Keratinocyte (primary cell): ENCODE measurements around the gene CNTF. TPM values are rescaled to one million over a fixed set of nuclear protein-coding genes. Genes with fewer than 3 reads are reported as not detected.

Experiments
- DNase-seq: peaks from one replicate; pipeline ENCODE4 v3.0.0-alpha.2; 2011; ENCODE audit warnings: low read depth, missing footprints, low spot score
- FAIRE-seq: peaks from 2 replicates; lab custom pipeline; 2011; peaks lifted over from hg19 to GRCh38; lab: Jason Lieb, UNC
- H2AFZ ChIP-seq: 2 replicates; pipeline ENCODE4 v1.6.0; 2012; ENCODE audit warnings: low read length, control low read depth, inconsistent platforms; ENCODE audit not compliant: control insufficient read depth
- H3K27ac ChIP-seq: 2 replicates; pipeline ENCODE4 v1.5.1; 2011; ENCODE audit warnings: low read length; ENCODE audit not compliant: control insufficient read depth, insufficient read depth
- H3K27me3 ChIP-seq: 3 replicates; pipeline ENCODE4 v1.6.0; 2011; ENCODE audit warnings: low read length; ENCODE audit not compliant: control insufficient read depth, insufficient read depth; ENCODE audit errors: extremely low read depth
- H3K36me3 ChIP-seq, 2 experiments: 2 replicates in 1 of 2; 3 replicates in 1 of 2; pipeline ENCODE4 v1.5.1; 2011; ENCODE audit warnings: low read length in 2 of 2, mild to moderate bottlenecking in 1 of 2; ENCODE audit not compliant: control insufficient read depth in 2 of 2, insufficient read depth in 2 of 2; ENCODE audit errors: extremely low read depth in 1 of 2
- H3K4me1 ChIP-seq: 3 replicates; pipeline ENCODE4 v1.5.1; 2011; ENCODE audit warnings: low read length; ENCODE audit not compliant: control insufficient read depth, insufficient read depth; ENCODE audit errors: extremely low read depth
- H3K4me2 ChIP-seq: 3 replicates; pipeline ENCODE4 v1.6.0; 2011; ENCODE audit warnings: low read depth, low read length; ENCODE audit not compliant: control insufficient read depth, insufficient read depth; ENCODE audit errors: extremely low read depth
- H3K4me3 ChIP-seq, 3 experiments: fragments of 200-600 bp in 1 of 3; sonication (generic) in 1 of 3; 2 replicates in 2 of 3; 3 replicates in 1 of 3; pipeline ENCODE4 v1.5.1; 2011 to 2016; ENCODE audit warnings: low read length in 3 of 3, mild to moderate bottlenecking in 3 of 3, control low read depth in 2 of 3, inconsistent platforms in 1 of 3, low read depth in 1 of 3, mixed read lengths in 1 of 3, mixed run types in 1 of 3, moderate library complexity in 1 of 3; ENCODE audit not compliant: control insufficient read depth in 2 of 3, insufficient read depth in 2 of 3; ENCODE audit errors: extremely low read depth in 1 of 3
- H3K79me2 ChIP-seq: 2 replicates; pipeline ENCODE4 v1.6.0; 2012; ENCODE audit warnings: low read length; ENCODE audit not compliant: control insufficient read depth, insufficient read depth
- H3K9ac ChIP-seq: 3 replicates; pipeline ENCODE4 v1.6.0; 2011; ENCODE audit warnings: low read length; ENCODE audit not compliant: control insufficient read depth, insufficient read depth; ENCODE audit errors: extremely low read depth
- H3K9me1 ChIP-seq: 3 replicates; pipeline ENCODE4 v1.6.0; 2011; ENCODE audit warnings: low read length; ENCODE audit not compliant: control insufficient read depth, insufficient read depth; ENCODE audit errors: extremely low read depth
- H3K9me3 ChIP-seq: 2 replicates; pipeline ENCODE4 v1.5.1; 2012; ENCODE audit warnings: low read depth, low read length; ENCODE audit not compliant: control insufficient read depth
- H4K20me1 ChIP-seq: 3 replicates; pipeline ENCODE4 v1.6.0; 2011; ENCODE audit warnings: low read length; ENCODE audit not compliant: control insufficient read depth, insufficient read depth; ENCODE audit errors: extremely low read depth
- CTCF ChIP-seq, 3 experiments: IDR thresholded peaks in 1 of 3; conservative IDR thresholded peaks in 1 of 3; optimal IDR thresholded peaks in 1 of 3; 2 replicates in 2 of 3; 3 replicates in 1 of 3; pipeline versions ENCODE3 to v1.5.1; 2011; ENCODE audit warnings: low read length in 3 of 3, mild to moderate bottlenecking in 3 of 3, moderate library complexity in 2 of 3, control low read depth in 1 of 3, inconsistent platforms in 1 of 3; ENCODE audit not compliant: insufficient read depth in 2 of 3; ENCODE audit errors: extremely low read depth in 1 of 3
- EZH2 ChIP-seq: IDR thresholded peaks from one replicate; pipeline ENCODE4 v1.6.1; 2012; ENCODE audit warnings: inconsistent platforms, mild to moderate bottlenecking, low read length, moderate library complexity
- dilution Hi-C: fragments of 300-500 bp; cut with MboI; formaldehyde crosslinking; loops from one replicate; pipeline ENCODE4 v1.7.0; 2020; ENCODE audit warnings: low sequenced_read_pairs; ENCODE audit not compliant: extremely low pct_ligation_motif_present
- polyA plus RNA-seq, 5 experiments: library from polyadenylated mRNA; depleted of rRNA in 3 of 5; stranded (reverse) in 3 of 5; stranded (forward) in 1 of 5; unstranded in 1 of 5; fragments of >200 nt; gene quantifications; 1 replicate in 1 of 5; 2 replicates in 3 of 5; 3 replicates in 1 of 5; pipeline versions ENCODE4 v1.2.1 to v1.2.3, GENCODE V29; 2011 to 2012; ENCODE audit warnings: missing spikeins in 2 of 5, low read depth in 1 of 5, low replicate concordance in 1 of 5

Gene CNTF
- polyA plus RNA-seq, 1 donor (not counting 4 experiments of a cell fraction or from before 2014, with no cell fraction given), result 1.9 TPM

- Histone ChIP-seq H3K27ac (no peak overlapping the region), H3K4me1 (peaks cover 13% of the 10 kb centered on the region), H3K36me3 (no peaks in the 10 kb centered on the region), H3K4me2 (no peak overlapping the region), H3K79me2 (no peaks in the 10 kb centered on the region), H3K9me3 (no peaks in the 10 kb centered on the region), H3K9ac (no peak overlapping the region), H2AFZ (no peak overlapping the region), H4K20me1 (no peaks in the 10 kb centered on the region), H3K9me1 (no peaks in the 10 kb centered on the region), H3K4me3 (no peak overlapping the region), H3K27me3 (no peaks in the 10 kb centered on the region)
- TF ChIP-seq EZH2 (no peak), CTCF (optimal IDR thresholded peaks at IDR 0.05 in 1 of 3, IDR thresholded peaks at IDR 0.05 in 1 of 3, conservative IDR thresholded peaks at IDR 0.05 in 1 of 3; ENCODE audit: extremely low read depth in 1 of 3, insufficient read depth in 2 of 3, low read length in 3 of 3) (no peak)
- FAIRE-seq, result no peak
- dilution Hi-C loops, result no loop called here
- DNase-seq, result no peak
Measured at GRCh38 chr11:58654908-58655296, 32.4 kb downstream of the CNTF start.

GRCh38 chr11:58656348-58656747, 33.9 kb downstream of the CNTF start:
- no peaks in the 10 kb centered on the region for H3K9me1 ChIP-seq
- TF ChIP-seq EZH2 (no peak), CTCF (optimal IDR thresholded peaks at IDR 0.05 in 1 of 3, IDR thresholded peaks at IDR 0.05 in 1 of 3, conservative IDR thresholded peaks at IDR 0.05 in 1 of 3; ENCODE audit: extremely low read depth in 1 of 3, insufficient read depth in 2 of 3, low read length in 3 of 3) (no peak)
- no peak for FAIRE-seq
- H2AFZ ChIP-seq, result no peak overlapping the region
- H3K4me3 ChIP-seq, result no peak overlapping the region
- H3K36me3 ChIP-seq, result no peaks in the 10 kb centered on the region
- no peaks in the 10 kb centered on the region for H3K9me3 ChIP-seq
- no peak overlapping the region for H3K4me2 ChIP-seq
- H4K20me1 ChIP-seq, result no peaks in the 10 kb centered on the region
- no peak overlapping the region for H3K9ac ChIP-seq
- no peaks in the 10 kb centered on the region for H3K79me2 ChIP-seq
- H3K27ac ChIP-seq, result no peak overlapping the region
- H3K4me1 ChIP-seq, result peaks cover 13% of the 10 kb centered on the region
- DNase-seq, result no peak
- H3K27me3 ChIP-seq, result no peaks in the 10 kb centered on the region
- dilution Hi-C loops, result no loop called here
